OCI-LY7 (cell line): ENCODE data around the gene PNMA8C. TPM values are rescaled to one million over a fixed set of nuclear protein-coding genes. Genes with fewer than 3 reads are reported as not detected.
A peak's percentile ranks its signal among the peaks of the same experiment; 100 is the strongest.
"Not testable (repeated sequence)": the region's sequence is repeated elsewhere in the genome, so short reads cannot be mapped to it uniquely, and the experiment has no call there.

Experiments used
- BruUV-seq: library from RNA; stranded (reverse); fragments of 400-500 nt; replicated peaks from 2 replicates; lab custom pipeline; 2021; lab: Mats Ljungman, UMichigan
- CTCF ChIA-PET: fragments of 300-600 bp; sonication (Branson Sonifier 250); formaldehyde crosslinking; loops from one replicate; lab custom pipeline; 2022; ENCODE audit warnings: antibody characterized with exemption; ENCODE audit not compliant: unreplicated experiment; lab: Charles Lee
- POLR2A ChIA-PET: fragments of 300-600 bp; sonication (Branson Sonifier 250); formaldehyde crosslinking; loops from one replicate; lab custom pipeline; 2022; ENCODE audit warnings: antibody characterized with exemption; lab: Charles Lee
- DNase-seq: peaks from one replicate; pipeline ENCODE4 v3.0.0-alpha.2; 2015; ENCODE audit warnings: low spot score
- H2AFZ ChIP-seq: fragments of 200-600 bp; sonication (generic), shearing (Covaris generic); 2 replicates; pipeline ENCODE4 v1.6.1; 2014; ENCODE audit warnings: mild to moderate bottlenecking, antibody characterized with exemption, low read length, moderate library complexity
- H3K27ac ChIP-seq: fragments of 200-600 bp; sonication (generic); 2 replicates; pipeline ENCODE4 v1.5.1; 2014; ENCODE audit warnings: mixed run types, low read depth, mild to moderate bottlenecking, moderate library complexity, low read length, inconsistent platforms; ENCODE audit not compliant: poor library complexity, severe bottlenecking
- H3K36me3 ChIP-seq: fragments of 200-600 bp; sonication (generic); 2 replicates; pipeline ENCODE4 v1.6.1; 2014; ENCODE audit warnings: mild to moderate bottlenecking, antibody characterized with exemption, low read length, moderate library complexity, mixed read lengths; ENCODE audit not compliant: insufficient read depth
- H3K4me1 ChIP-seq: fragments of 200-600 bp; sonication (generic); 2 replicates; pipeline ENCODE4 v1.5.1; 2014; ENCODE audit warnings: mild to moderate bottlenecking, low read length; ENCODE audit not compliant: insufficient read depth, poor library complexity, severe bottlenecking
- H3K4me2 ChIP-seq: fragments of 200-600 bp; sonication (generic); 2 replicates; pipeline ENCODE4 v1.6.1; 2014; ENCODE audit warnings: mild to moderate bottlenecking, low read length
- H3K4me3 ChIP-seq: fragments of 200-600 bp; sonication (generic); 2 replicates; pipeline ENCODE4 v1.5.1; 2014; ENCODE audit warnings: mild to moderate bottlenecking, low read depth, low read length; ENCODE audit not compliant: poor library complexity, severe bottlenecking
- H3K79me2 ChIP-seq: fragments of 200-600 bp; sonication (generic); 2 replicates; pipeline ENCODE4 v1.6.1; 2016; ENCODE audit warnings: low read depth, mild to moderate bottlenecking, low read length, moderate library complexity, mixed read lengths; ENCODE audit not compliant: insufficient read depth
- H3K9me2 ChIP-seq: fragments of 200-600 bp; sonication (generic); 2 replicates; pipeline ENCODE4 v1.6.1; 2016; ENCODE audit warnings: mild to moderate bottlenecking, low read length, mixed read lengths; ENCODE audit not compliant: insufficient read depth
- H3K9me3 ChIP-seq: fragments of 200-600 bp; sonication (generic); 2 replicates; pipeline ENCODE4 v1.6.1; 2014; ENCODE audit warnings: mild to moderate bottlenecking, mixed run types, low read length, mixed read lengths
- H4K20me1 ChIP-seq: fragments of 200-600 bp; sonication (generic); 2 replicates; pipeline ENCODE4 v1.6.1; 2014; ENCODE audit warnings: mild to moderate bottlenecking, antibody characterized with exemption, low read length, moderate library complexity, mixed read lengths; ENCODE audit not compliant: insufficient read depth
- EZH2phosphoT487 ChIP-seq: fragments of 200-600 bp; sonication (generic); IDR thresholded peaks from 2 replicates; pipeline ENCODE4 v1.6.1; 2018; ENCODE audit warnings: low read depth, borderline replicate concordance, mild to moderate bottlenecking, mixed run types, antibody characterized with exemption, low read length, moderate library complexity, mixed read lengths
- intact Hi-C: fragments of 100-400 bp; cut with micrococcal nuclease; formaldehyde crosslinking; loops from one replicate; pipeline ENCODE4 v1.10.0; 2022; ENCODE audit not compliant: unreplicated experiment
- total RNA-seq, 2 experiments: library from RNA; depleted of rRNA in 1 of 2; stranded (reverse); fragments of >200 nt in 1 of 2; shearing (Covaris generic) in 1 of 2; gene quantifications; 2 replicates each; pipeline ENCODE4 v1.2.3, GENCODE V29; 2014 to 2022
- TF ChIP-seq, protein P1 (sequence below): fragments of 200-600 bp; sonication (generic); conservative IDR thresholded peaks from 2 replicates; pipeline ENCODE4 v1.5.1; 2014; ENCODE audit warnings: mild to moderate bottlenecking, antibody characterized with exemption, low read length, moderate library complexity, mixed read lengths

Gene PNMA8C
- total RNA-seq, 2 experiments from 2014 or later = 1.0 to 4.9 TPM

DNA sequence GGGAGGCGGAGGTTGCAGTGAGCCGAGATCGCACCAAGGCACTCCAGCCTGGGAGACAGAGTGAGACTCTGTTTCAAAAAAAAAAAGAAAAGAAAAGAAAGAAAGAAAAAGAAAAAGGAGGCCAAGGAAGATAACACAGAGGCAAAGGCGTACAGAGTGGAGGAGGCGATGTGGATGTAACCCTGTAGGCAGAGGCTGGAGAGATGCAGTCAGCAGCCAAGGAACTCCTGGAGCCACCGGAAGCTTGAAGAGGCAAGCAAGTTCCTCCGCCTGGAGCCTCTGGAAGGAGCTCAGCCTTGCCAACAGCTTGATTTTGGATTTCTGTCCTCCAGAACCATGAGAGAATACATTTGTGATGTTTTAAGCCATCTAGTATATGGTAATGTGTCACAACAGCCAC lies 8.7 kb downstream of the PNMA8C start:
- H4K20me1 ChIP-seq = no peaks in the 10 kb centered on the region
- no peaks in the 10 kb centered on the region for H3K9me2 ChIP-seq
- H3K27ac ChIP-seq = no peak overlapping the region
- peaks cover 53% of the 10 kb centered on the region for H3K4me1 ChIP-seq
- POLR2A ChIA-PET = no interaction called here
- H3K4me3 ChIP-seq = no peak overlapping the region
- no peak overlapping the region for H3K4me2 ChIP-seq
- CTCF ChIA-PET = no interaction called here
- no peaks in the 10 kb centered on the region for H3K79me2 ChIP-seq
- TF ChIP-seq EZH2phosphoT487 = no peak
- TF ChIP-seq, protein P1, sequence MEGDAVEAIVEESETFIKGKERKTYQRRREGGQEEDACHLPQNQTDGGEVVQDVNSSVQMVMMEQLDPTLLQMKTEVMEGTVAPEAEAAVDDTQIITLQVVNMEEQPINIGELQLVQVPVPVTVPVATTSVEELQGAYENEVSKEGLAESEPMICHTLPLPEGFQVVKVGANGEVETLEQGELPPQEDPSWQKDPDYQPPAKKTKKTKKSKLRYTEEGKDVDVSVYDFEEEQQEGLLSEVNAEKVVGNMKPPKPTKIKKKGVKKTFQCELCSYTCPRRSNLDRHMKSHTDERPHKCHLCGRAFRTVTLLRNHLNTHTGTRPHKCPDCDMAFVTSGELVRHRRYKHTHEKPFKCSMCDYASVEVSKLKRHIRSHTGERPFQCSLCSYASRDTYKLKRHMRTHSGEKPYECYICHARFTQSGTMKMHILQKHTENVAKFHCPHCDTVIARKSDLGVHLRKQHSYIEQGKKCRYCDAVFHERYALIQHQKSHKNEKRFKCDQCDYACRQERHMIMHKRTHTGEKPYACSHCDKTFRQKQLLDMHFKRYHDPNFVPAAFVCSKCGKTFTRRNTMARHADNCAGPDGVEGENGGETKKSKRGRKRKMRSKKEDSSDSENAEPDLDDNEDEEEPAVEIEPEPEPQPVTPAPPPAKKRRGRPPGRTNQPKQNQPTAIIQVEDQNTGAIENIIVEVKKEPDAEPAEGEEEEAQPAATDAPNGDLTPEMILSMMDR = no peak
- H2AFZ ChIP-seq = no peak overlapping the region
- no peaks in the 10 kb centered on the region for H3K36me3 ChIP-seq
- no TSS peak for BruUV-seq
- no peaks in the 10 kb centered on the region for H3K9me3 ChIP-seq
- intact Hi-C loops = no loop called here
- DNase-seq = no peak

DNA sequence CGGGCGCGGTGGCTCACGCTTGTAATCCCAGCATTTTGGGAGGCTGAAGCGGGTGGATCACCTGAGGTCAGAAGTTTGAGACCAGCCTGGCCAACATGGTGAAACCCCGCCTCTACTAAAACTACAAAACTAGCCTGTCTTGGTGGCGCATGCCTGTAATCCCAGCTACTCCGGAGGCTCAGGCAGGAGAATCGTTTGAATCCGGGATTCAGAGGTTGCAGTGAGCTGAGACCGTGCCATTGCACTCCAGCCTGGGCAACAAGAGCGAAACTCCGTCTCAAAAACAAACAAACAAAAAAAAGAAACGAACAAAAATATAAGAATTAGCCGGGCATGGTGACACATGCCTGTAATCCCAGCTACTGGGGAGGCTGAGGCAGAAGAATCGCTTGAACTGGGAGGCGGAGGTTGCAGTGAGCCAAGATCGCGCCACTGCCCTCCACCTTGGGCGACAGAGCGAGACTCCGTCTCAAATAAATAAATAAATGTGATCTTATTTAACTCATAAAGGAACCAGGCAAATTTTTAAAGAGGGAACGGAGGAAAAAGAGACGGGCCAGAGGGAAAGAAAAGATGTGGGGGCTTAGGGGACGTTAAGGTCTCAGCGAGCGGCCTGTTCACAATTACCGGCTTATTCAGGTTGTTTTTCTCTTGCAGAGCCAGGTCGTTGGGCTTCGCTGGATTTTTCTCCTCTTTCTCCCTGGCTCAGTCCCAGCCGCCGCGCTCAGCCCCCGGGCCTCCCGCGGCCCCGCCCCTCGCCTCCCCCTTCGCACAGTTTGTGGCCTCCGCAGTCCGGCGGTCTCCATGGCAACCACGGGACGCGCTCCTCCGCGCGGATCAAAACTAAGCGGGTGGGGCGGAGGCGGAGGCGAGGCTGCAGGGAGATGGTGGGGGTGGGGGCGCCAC lies 12.7 kb downstream of the PNMA8C start:
- H3K9me3 ChIP-seq, H3K27ac ChIP-seq, intact Hi-C loops, H3K9me2 ChIP-seq, BruUV-seq, H4K20me1 ChIP-seq, H3K36me3 ChIP-seq, CTCF ChIA-PET, H3K79me2 ChIP-seq: not testable (repeated sequence)
- DNase-seq = peak; percentile 77
- peak overlapping the region; percentile 71 for H3K4me2 ChIP-seq
- POLR2A ChIA-PET = interaction anchor here (0.5 to 0.6 kb wide), 2 partner anchors 10 to 18 kb away, joined by 4 to 8 read pairs; no protein-coding TSS in a partner anchor
- peaks cover 41% of the 10 kb centered on the region for H3K4me1 ChIP-seq
- peak overlapping the region; percentile 35; the same call in 1 of the 2 replicates for H2AFZ ChIP-seq
- peak overlapping the region; percentile 52 for H3K4me3 ChIP-seq

DNA sequence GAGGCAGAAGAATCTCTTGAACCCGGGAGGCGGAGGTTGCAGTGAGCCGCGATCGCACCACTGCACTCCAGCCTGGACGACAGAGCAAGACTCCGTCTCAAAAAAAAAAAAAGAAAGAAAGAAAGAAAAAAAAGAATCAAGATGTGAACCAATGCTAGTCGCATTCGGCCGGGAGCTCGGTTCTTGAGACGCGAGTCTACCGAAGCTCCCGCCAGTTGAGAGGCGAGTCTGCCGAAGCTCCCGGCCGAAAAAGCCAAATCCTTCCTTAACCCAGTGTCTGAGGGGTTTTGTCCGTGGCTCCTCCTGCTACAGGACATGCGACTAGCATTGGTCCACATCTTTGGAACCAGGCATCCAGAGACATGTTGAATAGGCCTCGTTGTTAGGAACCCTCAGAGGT lies 13.8 kb downstream of the PNMA8C start:
- H3K79me2 ChIP-seq, CTCF ChIA-PET, intact Hi-C loops, BruUV-seq, H3K4me3 ChIP-seq, H2AFZ ChIP-seq, H3K9me2 ChIP-seq, H4K20me1 ChIP-seq, H3K4me2 ChIP-seq, H3K9me3 ChIP-seq, H3K27ac ChIP-seq, DNase-seq, H3K36me3 ChIP-seq: not testable (repeated sequence)
- POLR2A ChIA-PET = interaction anchor here (0.5 to 1.0 kb wide), 3 partner anchors 11 to 253 kb away, joined by 3 to 8 read pairs (median 5); no protein-coding TSS in a partner anchor
- peaks cover 46% of the 10 kb centered on the region for H3K4me1 ChIP-seq
